GM20000 (cell line): ENCODE results near the gene STXBP6.

Experiments
- DNase-seq: peaks from one replicate; pipeline ENCODE4 v3.0.0; 2012; ENCODE audit warnings: low spot score
- CTCF ChIP-seq: IDR thresholded peaks from 2 replicates; pipeline ENCODE4 v1.5.1; 2012; ENCODE audit warnings: mild to moderate bottlenecking, control low read depth; ENCODE audit errors: extremely low read depth, missing control alignments

The STXBP6 gene

GRCh38 chr14:24913746-24914145 is 136.2 kb downstream of the STXBP6 start:
- TF ChIP-seq CTCF = no peak
- no peak for DNase-seq

GRCh38 chr14:24913021-24913420 is 136.9 kb downstream of the STXBP6 start:
- TF ChIP-seq CTCF = no peak
- DNase-seq = no peak

- TF ChIP-seq CTCF = no peak
Observed at GRCh38 chr14:24911324-24912109, 138.4 kb downstream of the STXBP6 start.

GRCh38 chr14:24910408-24910986 is 139.4 kb downstream of the STXBP6 start:
- TF ChIP-seq CTCF = no peak

More at GRCh38 chr14:24911324-24912109, 138.4 kb downstream of the STXBP6 start:
- no peak for DNase-seq

GRCh38 chr14:24909523-24910302 is 140.2 kb downstream of the STXBP6 start:
- DNase-seq = no peak
- no peak for TF ChIP-seq CTCF

More at GRCh38 chr14:24910408-24910986, 139.4 kb downstream of the STXBP6 start:
- no peak for DNase-seq

GRCh38 chr14:24908592-24909236 is 141.2 kb downstream of the STXBP6 start:
- TF ChIP-seq CTCF = no peak
- no peak for DNase-seq

- DNase-seq = no peak
- no peak for TF ChIP-seq CTCF
Observed at GRCh38 chr14:24904533-24904932, 145.4 kb downstream of the STXBP6 start.
